ENCODE data around the gene TFDP2. TPM values are rescaled to one million over a fixed set of nuclear protein-coding genes. Genes with fewer than 3 reads are reported as not detected.

The TFDP2 gene
- total RNA-seq (2021): 48.2 to 66.8 TPM (median 59.3 TPM) in 3 replicates
- percentile 68 among the genes with signal in this experiment for Bru-seq, nascent RNA
- long read RNA-seq, experiment 1, full-length matches to known transcripts: 39 of 147 reads
- long read RNA-seq, experiment 1, partial matches to known transcripts: 13 of 147 reads
- long read RNA-seq, experiment 1, other reads (novel, unspliced or antisense): 95 of 147 reads
- long read RNA-seq, experiment 2, full-length matches to known transcripts: 11 of 56 reads
- long read RNA-seq, experiment 2, partial matches to known transcripts: 15 of 56 reads
- long read RNA-seq, experiment 2, other reads (novel, unspliced or antisense): 30 of 56 reads
- long read RNA-seq, experiment 3, transcript TFDP2-222 (10 exons, 1,442 nt): minor isoform, 5 of 127 reads
- long read RNA-seq, experiment 3, transcript TFDP2-212 (11 exons, 2,360 nt): major isoform, 32 of 127 reads
- long read RNA-seq, experiment 3, partial matches to known transcripts: 3 of 127 reads
- long read RNA-seq, experiment 3, other reads (novel, unspliced or antisense): 84 of 127 reads

GRCh38 chr3:142148792-142149672, at the start of gene TFDP2:
TFDP2 (minus strand) TSS chr3:142149544; CDS start chr3:142101749, 47,795 bp downstream.
- H3K27me3 Mint-ChIP-seq (ENCODE audit: low read depth): peaks cover 29% of the 10 kb centered on the region
- H3K4me1 Mint-ChIP-seq: peaks cover 10% of the 10 kb centered on the region
- peak within 1 kb of the TSS; percentile 81 for H3K4me3 Mint-ChIP-seq
- ChIA-PET POLR2A (interaction anchor here (0.6 to 0.9 kb wide), 2 partner anchors 8 to 76 kb away, joined by 4 to 7 read pairs; no protein-coding TSS in a partner anchor), CTCF (interaction anchor here (0.6 to 1.7 kb wide), 4 partner anchors 9 to 81 kb away, joined by 3 to 8 read pairs (median 5); no protein-coding TSS in a partner anchor)
- peak within 1 kb of the TSS; percentile 31 for H3K27ac Mint-ChIP-seq
- DNase-seq (ENCODE audit: low spot score) (peak; percentile 97), ATAC-seq (peak; percentile 98)
- no peaks in the 10 kb centered on the region for H3K36me3 Mint-ChIP-seq
- no peaks in the 10 kb centered on the region for H3K9me3 Mint-ChIP-seq
- TF ChIP-seq RELA (CRISPR knock-in tag; IDR thresholded peaks at IDR 0.05; ENCODE audit: borderline replicate concordance) (no peak), NR1H2 (CRISPR knock-in tag; IDR thresholded peaks at IDR 0.05) (no peak), FOXP1 (CRISPR knock-in tag; IDR thresholded peaks at IDR 0.05; ENCODE audit: borderline replicate concordance) (peak; percentile 40; the same call in 1 of the 2 replicates), CBFB (CRISPR knock-in tag; IDR thresholded peaks at IDR 0.05; ENCODE audit: low read depth) (no peak), NR2C2 (CRISPR knock-in tag; IDR thresholded peaks at IDR 0.05) (no peak), ATF1 (CRISPR knock-in tag; IDR thresholded peaks at IDR 0.05) (no peak), SOX15 (CRISPR knock-in tag; IDR thresholded peaks at IDR 0.05) (no peak), ARID4B (CRISPR knock-in tag; IDR thresholded peaks at IDR 0.05; ENCODE audit: borderline replicate concordance) (peak; percentile 94), E2F5 (CRISPR knock-in tag; IDR thresholded peaks at IDR 0.05) (peak; percentile 34; the same call in 1 of the 2 replicates), E2F1 (CRISPR knock-in tag; IDR thresholded peaks at IDR 0.05) (no peak), MAX (CRISPR knock-in tag; IDR thresholded peaks at IDR 0.05) (peak; percentile 80), SP1 (CRISPR knock-in tag; conservative IDR thresholded peaks at IDR 0.05) (peak; percentile 55; the same call in 1 of the 2 replicates), IRF2 (CRISPR knock-in tag; IDR thresholded peaks at IDR 0.05; ENCODE audit: borderline replicate concordance, low read depth) (no peak), NR3C1 (CRISPR knock-in tag; conservative IDR thresholded peaks at IDR 0.05; ENCODE audit: low read depth) (0 out of 2 replicates have a peak, but pooled peaks have one; percentile 51), ATF2 (CRISPR knock-in tag; IDR thresholded peaks at IDR 0.05; ENCODE audit: borderline replicate concordance, low read depth) (no peak), GABPB1 (CRISPR knock-in tag; IDR thresholded peaks at IDR 0.05) (0 out of 2 replicates have a peak, but pooled peaks have one; percentile 28), ZNF138 (CRISPR knock-in tag; conservative IDR thresholded peaks at IDR 0.05) (no peak), NFYB (CRISPR knock-in tag; conservative IDR thresholded peaks at IDR 0.05; ENCODE audit: low read depth) (peak; percentile 89), FOXK1 (CRISPR knock-in tag; IDR thresholded peaks at IDR 0.05) (peak; percentile 99), ZBTB21 (CRISPR knock-in tag; IDR thresholded peaks at IDR 0.05; ENCODE audit: borderline replicate concordance) (0 out of 2 replicates have a peak, but pooled peaks have one; percentile 54), PRDM15 (CRISPR knock-in tag; IDR thresholded peaks at IDR 0.05) (no peak)

Data from WTC11 (cell line).